ENCODE data around the gene NRSN2.

NRSN2 gene

DNA sequence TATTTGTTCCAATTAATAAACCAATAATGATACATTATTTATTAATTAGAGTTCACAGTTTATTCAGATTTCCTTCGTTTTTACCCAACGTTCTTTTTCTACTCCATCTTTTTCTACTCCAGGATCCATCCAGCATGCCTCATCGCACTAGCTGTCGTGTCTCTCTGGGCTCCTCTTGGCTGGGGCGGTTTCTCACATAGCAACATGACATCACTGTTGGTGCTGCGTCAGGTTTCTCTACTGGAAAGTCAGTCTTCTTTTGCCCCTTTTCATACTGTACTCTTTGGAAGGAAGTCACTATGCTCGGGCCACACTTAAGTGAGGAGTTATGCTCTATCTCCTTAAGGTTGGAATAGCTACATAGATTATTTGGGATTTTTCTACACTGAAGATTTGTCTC lies 35.3 kb upstream of the NRSN2 start:
- in situ Hi-C loops (cut with HindIII; ENCODE audit: low pct_unique_long_range_greater_than_20kb, low sequenced_read_pairs), result no loop called here
- TF ChIP-seq JUND (IDR thresholded peaks at IDR 0.05; ENCODE audit: low read depth), result no peak
- no peak for DNase-seq (ENCODE audit: low read depth in 1 of 2, low spot score in 1 of 2)

DNA sequence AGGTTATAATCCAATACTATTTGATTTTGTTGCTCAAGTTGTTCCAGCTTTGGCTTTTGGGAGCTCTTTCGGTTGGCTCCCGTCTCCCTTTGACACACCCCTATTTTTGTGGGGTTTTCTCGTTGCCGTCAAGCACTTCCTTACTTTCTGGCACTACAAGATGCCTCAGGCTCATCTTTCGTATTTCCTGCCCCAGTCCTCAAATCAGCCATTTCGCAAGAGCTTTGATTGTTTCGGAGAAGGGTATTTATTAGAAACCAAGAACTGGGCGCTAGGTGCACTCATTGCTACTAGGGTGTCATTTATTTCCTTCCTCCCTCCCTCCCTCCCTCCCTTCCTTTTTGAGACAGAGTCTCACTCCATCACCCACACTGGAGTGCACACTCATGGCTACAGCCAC lies 34.8 kb upstream of the NRSN2 start:
- DNase-seq (ENCODE audit: low read depth in 1 of 2, low spot score in 1 of 2), result no peak
- TF ChIP-seq JUND (IDR thresholded peaks at IDR 0.05; ENCODE audit: low read depth), result no peak
- in situ Hi-C loops (cut with HindIII; ENCODE audit: low pct_unique_long_range_greater_than_20kb, low sequenced_read_pairs), result no loop called here

DNA sequence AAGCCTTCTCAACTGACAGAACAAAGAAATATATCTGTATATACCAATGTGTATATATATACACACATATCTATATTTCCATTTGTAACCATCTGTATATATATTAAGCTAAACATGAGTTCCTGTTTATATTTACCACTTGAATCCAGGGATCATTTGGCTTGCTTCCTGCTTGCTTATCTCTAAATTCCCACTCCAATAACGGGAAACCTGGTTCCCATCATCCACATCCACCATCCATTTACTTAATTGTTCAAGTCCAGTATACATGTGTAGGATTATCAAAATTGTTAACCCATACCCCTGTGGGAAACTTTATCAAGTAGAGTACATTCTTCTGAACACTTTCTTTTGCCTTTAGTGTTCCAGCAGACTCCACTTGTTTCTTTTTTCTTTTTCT lies 34.0 kb upstream of the NRSN2 start:
- in situ Hi-C loops (cut with HindIII; ENCODE audit: low pct_unique_long_range_greater_than_20kb, low sequenced_read_pairs), result no loop called here
- no peak for DNase-seq (ENCODE audit: low read depth in 1 of 2, low spot score in 1 of 2)
- TF ChIP-seq JUND (IDR thresholded peaks at IDR 0.05; ENCODE audit: low read depth), result no peak

- TF ChIP-seq JUND (IDR thresholded peaks at IDR 0.05; ENCODE audit: low read depth), result no peak
- DNase-seq (ENCODE audit: low read depth in 1 of 2, low spot score in 1 of 2), result no peak
- in situ Hi-C loops (cut with HindIII; ENCODE audit: low pct_unique_long_range_greater_than_20kb, low sequenced_read_pairs), result no loop called here
These were observed 33.5 kb upstream of the NRSN2 start for GRCh38 chr20:313402-313801.

GRCh38 chr20:313948-314347 lies 33.0 kb upstream of the NRSN2 start:
- no peak for TF ChIP-seq JUND (IDR thresholded peaks at IDR 0.05; ENCODE audit: low read depth)
- DNase-seq (ENCODE audit: low read depth in 1 of 2, low spot score in 1 of 2), result no peak
- in situ Hi-C loops (cut with HindIII; ENCODE audit: low pct_unique_long_range_greater_than_20kb, low sequenced_read_pairs), result no loop called here

DNA sequence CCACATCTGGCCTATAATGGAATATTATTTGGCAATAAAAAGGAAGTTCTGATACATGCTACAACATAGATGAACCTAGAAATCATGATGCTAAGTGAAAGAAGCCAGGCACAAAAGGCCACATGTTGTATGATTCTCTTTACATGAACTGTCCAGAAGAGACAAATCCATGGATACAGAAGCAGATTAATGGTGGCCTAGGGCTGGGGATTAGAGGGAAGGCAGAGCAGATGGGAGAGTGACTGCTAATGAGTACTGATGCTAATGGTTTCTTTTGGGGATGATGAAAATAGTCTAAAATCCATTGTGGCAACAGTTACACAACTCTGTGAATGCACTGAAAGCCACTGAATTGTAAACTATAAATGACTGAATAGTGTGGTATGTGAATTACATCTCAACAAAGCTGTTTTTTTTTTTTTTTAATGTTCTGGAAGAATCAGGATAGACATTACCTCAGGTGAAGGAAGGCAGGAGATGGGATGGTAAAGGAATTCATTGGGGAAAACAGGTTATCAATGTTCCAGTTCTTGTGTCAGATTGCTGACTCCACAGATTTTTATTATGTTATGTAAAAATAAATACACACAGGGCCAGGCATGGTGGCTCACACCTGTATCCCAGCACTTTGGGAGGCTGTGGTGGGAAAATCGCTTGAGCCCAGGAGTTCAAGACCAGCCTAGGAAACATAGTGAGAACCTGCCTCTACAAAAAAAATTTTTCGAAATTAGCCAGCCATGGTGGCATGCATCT lies 30.4 kb upstream of the NRSN2 start:
- no peak for TF ChIP-seq JUND (IDR thresholded peaks at IDR 0.05; ENCODE audit: low read depth)
- DNase-seq (ENCODE audit: low read depth in 1 of 2, low spot score in 1 of 2), result no peak
- in situ Hi-C loops (cut with HindIII; ENCODE audit: low pct_unique_long_range_greater_than_20kb, low sequenced_read_pairs), result no loop called here

DNA sequence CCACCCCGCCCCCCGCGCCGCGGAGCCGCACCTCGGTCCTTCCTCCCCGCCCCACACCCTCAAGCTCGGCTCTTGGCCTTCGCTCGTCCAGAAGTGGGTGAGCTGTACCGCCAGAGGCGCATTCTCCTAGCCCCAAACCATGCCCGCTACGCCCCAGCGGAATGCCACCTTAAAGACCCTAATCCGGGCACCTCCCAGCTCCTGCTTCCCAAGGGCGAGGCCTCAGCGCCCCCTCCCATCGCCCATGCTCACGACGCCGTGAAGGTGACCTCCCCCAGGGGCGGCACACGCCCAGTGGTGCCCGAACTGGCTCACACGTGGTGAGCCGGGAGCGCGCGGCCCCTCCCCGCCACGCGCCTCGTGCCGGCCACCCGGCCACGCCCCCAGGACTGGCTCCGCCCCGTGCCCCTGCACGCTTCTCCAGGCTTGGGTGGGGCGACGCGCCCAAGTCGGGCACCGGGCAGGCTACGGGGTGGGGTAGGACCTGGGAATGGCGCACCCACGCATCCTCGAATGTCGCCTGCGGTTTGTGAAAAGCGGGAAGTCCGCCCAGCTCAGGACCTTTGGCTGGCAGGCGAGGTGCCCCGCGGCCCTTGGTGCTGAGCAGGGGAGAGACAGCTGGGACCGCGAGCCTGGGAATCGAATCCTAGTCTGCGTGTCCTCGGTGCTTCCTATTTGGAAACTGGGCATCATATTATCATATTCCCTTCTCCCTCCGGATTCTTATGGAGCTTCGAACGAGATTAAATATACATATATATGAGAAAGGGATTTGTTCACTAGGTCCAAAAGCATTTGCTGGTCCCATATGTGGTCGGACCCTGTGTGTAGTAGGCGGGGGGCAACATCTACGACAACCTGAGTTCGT lies 22.5 kb upstream of the NRSN2 start:
- TF ChIP-seq JUND (IDR thresholded peaks at IDR 0.05; ENCODE audit: low read depth), result no peak
- peak; percentile 88 to 95 for DNase-seq (ENCODE audit: low read depth in 1 of 2, low spot score in 1 of 2)
- in situ Hi-C loops (cut with HindIII; ENCODE audit: low pct_unique_long_range_greater_than_20kb, low sequenced_read_pairs), result no loop called here

GRCh38 chr20:325045-325888 lies 21.6 kb upstream of the NRSN2 start, which contains the start of gene SOX12:
SOX12 (plus strand) TSS chr20:325552; CDS start chr20:325925, 373 bp downstream.
- peak; percentile 81 to 97 for DNase-seq (ENCODE audit: low read depth in 1 of 2, low spot score in 1 of 2)
- TF ChIP-seq JUND (IDR thresholded peaks at IDR 0.05; ENCODE audit: low read depth), result no peak
- in situ Hi-C loops (cut with HindIII; ENCODE audit: low pct_unique_long_range_greater_than_20kb, low sequenced_read_pairs), result no loop called here

DNA sequence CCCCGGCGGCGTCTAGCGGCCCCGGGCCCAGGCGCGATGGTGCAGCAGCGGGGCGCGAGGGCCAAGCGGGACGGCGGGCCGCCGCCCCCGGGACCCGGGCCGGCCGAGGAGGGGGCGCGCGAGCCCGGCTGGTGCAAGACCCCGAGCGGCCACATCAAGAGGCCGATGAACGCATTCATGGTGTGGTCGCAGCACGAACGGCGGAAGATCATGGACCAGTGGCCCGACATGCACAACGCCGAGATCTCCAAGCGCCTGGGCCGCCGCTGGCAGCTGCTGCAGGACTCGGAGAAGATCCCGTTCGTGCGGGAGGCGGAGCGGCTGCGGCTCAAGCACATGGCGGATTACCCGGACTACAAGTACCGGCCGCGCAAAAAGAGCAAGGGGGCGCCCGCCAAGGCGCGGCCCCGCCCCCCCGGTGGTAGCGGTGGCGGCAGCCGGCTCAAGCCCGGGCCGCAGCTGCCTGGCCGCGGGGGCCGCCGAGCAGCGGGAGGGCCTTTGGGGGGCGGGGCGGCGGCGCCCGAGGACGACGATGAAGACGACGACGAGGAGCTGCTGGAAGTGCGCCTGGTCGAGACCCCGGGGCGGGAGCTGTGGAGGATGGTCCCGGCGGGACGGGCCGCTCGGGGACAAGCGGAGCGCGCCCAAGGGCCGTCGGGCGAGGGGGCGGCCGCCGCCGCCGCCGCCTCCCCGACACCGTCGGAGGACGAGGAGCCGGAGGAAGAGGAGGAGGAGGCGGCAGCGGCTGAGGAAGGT lies 20.8 kb upstream of the NRSN2 start:
- no peak for TF ChIP-seq JUND (IDR thresholded peaks at IDR 0.05; ENCODE audit: low read depth)
- in situ Hi-C loops (cut with HindIII; ENCODE audit: low pct_unique_long_range_greater_than_20kb, low sequenced_read_pairs), result no loop called here
- peak in 1 of 2 experiments; percentile 61 for DNase-seq (ENCODE audit: low read depth in 1 of 2, low spot score in 1 of 2)

DNA sequence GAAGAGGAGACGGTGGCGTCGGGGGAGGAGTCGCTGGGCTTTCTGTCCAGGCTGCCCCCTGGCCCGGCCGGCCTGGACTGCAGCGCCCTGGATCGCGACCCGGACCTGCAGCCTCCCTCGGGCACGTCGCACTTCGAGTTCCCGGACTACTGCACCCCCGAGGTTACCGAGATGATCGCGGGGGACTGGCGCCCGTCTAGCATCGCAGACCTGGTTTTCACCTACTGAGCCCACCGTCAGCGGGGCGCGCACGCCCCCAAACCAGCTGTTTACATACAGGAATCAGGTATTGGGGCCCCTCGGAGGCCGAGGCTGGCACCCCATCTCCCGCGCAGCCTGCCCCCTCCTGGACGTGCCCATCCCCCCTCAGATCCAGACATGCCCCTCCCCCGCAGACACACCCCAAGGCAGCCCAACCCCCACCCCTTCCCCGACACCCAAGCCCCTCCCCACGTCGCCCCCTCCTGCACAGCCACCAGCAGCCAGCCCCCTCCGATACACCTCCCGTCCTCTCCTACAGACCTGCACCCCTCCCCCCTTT lies 20.2 kb upstream of the NRSN2 start:
- TF ChIP-seq JUND (IDR thresholded peaks at IDR 0.05; ENCODE audit: low read depth), result no peak
- DNase-seq (ENCODE audit: low read depth in 1 of 2, low spot score in 1 of 2), result peak in 1 of 2 experiments; percentile 68

GRCh38 chr20:327186-328026 lies 19.5 kb upstream of the NRSN2 start:
- TF ChIP-seq JUND (IDR thresholded peaks at IDR 0.05; ENCODE audit: low read depth), result no peak
- DNase-seq (ENCODE audit: low read depth in 1 of 2, low spot score in 1 of 2), result peak; percentile 77 to 96
- in situ Hi-C loops (cut with HindIII; ENCODE audit: low pct_unique_long_range_greater_than_20kb, low sequenced_read_pairs), result no loop called here

More for the DNA sequence above, 20.2 kb upstream of the NRSN2 start:
- in situ Hi-C loops (cut with HindIII; ENCODE audit: low pct_unique_long_range_greater_than_20kb, low sequenced_read_pairs), result no loop called here

All from T47D (cell line).